ENCODE data around the gene ODAD2. TPM values are rescaled to one million over a fixed set of nuclear protein-coding genes. Genes with fewer than 3 reads are reported as not detected.
A peak's percentile ranks its signal among the peaks of the same experiment; 100 is the strongest.

ODAD2 gene
- 4.0 TPM for polyA plus RNA-seq (2013, experiment 1 of 2)
- polyA plus RNA-seq (2013, experiment 2 of 2), result 4.1 TPM

GRCh38 chr10:27998954-27999275, at the start of gene ODAD2:
TSS of gene ODAD2 (minus strand) at chr10:27999079. CDS start at chr10:27995142, 3,937 bp downstream.
- Histone ChIP-seq H3K27ac (ENCODE audit: low read depth, low read length) (no peak within 1 kb of the TSS), H3K36me3 (ENCODE audit: insufficient read depth, low read length) (no peaks in the 10 kb centered on the region), H3K4me1 (ENCODE audit: insufficient read depth, low read length) (peaks cover 22% of the 10 kb centered on the region), H3K9me3 (ENCODE audit: insufficient read depth, low read depth, low read length) (no peaks in the 10 kb centered on the region), H3K9ac (ENCODE audit: low read depth, low read length) (peak within 1 kb of the TSS; percentile 53), H3K4me3 (ENCODE audit: low read length) (peak within 1 kb of the TSS; percentile 70), H3K27me3 (ENCODE audit: insufficient read depth, low read length) (peaks cover 21% of the 10 kb centered on the region; the same call in 1 of the 2 replicates)
- WGBS, result 1% methylated on average over 30 of the region's 30 CpGs

GRCh38 chr10:28047061-28047460, 48.2 kb upstream of the ODAD2 start:
- no peaks in the 10 kb centered on the region for H3K9me3 ChIP-seq (ENCODE audit: insufficient read depth, low read depth, low read length)
- no peaks in the 10 kb centered on the region for H3K4me1 ChIP-seq (ENCODE audit: insufficient read depth, low read length)
- H3K36me3 ChIP-seq (ENCODE audit: insufficient read depth, low read length), result no peaks in the 10 kb centered on the region
- no peak overlapping the region for H3K9ac ChIP-seq (ENCODE audit: low read depth, low read length)
- H3K27me3 ChIP-seq (ENCODE audit: insufficient read depth, low read length), result no peaks in the 10 kb centered on the region
- no peak overlapping the region for H3K4me3 ChIP-seq (ENCODE audit: low read length)
- no peak overlapping the region for H3K27ac ChIP-seq (ENCODE audit: low read depth, low read length)
- WGBS, result 100% methylated on average over 2 of the region's 4 CpGs

GRCh38 chr10:28046579-28046978, 47.7 kb upstream of the ODAD2 start:
- no peaks in the 10 kb centered on the region for H3K4me1 ChIP-seq (ENCODE audit: insufficient read depth, low read length)
- 63% methylated on average over 3 of the region's 3 CpGs for WGBS
- no peak overlapping the region for H3K9ac ChIP-seq (ENCODE audit: low read depth, low read length)
- no peak overlapping the region for H3K4me3 ChIP-seq (ENCODE audit: low read length)
- no peaks in the 10 kb centered on the region for H3K36me3 ChIP-seq (ENCODE audit: insufficient read depth, low read length)
- H3K27ac ChIP-seq (ENCODE audit: low read depth, low read length), result no peak overlapping the region
- no peaks in the 10 kb centered on the region for H3K9me3 ChIP-seq (ENCODE audit: insufficient read depth, low read depth, low read length)
- H3K27me3 ChIP-seq (ENCODE audit: insufficient read depth, low read length), result no peaks in the 10 kb centered on the region

GRCh38 chr10:28043941-28044340, 45.1 kb upstream of the ODAD2 start:
- Histone ChIP-seq H3K9me3 (ENCODE audit: insufficient read depth, low read depth, low read length) (no peaks in the 10 kb centered on the region), H3K9ac (ENCODE audit: low read depth, low read length) (no peak overlapping the region), H3K36me3 (ENCODE audit: insufficient read depth, low read length) (no peaks in the 10 kb centered on the region), H3K4me1 (ENCODE audit: insufficient read depth, low read length) (no peaks in the 10 kb centered on the region), H3K4me3 (ENCODE audit: low read length) (no peak overlapping the region), H3K27me3 (ENCODE audit: insufficient read depth, low read length) (no peaks in the 10 kb centered on the region), H3K27ac (ENCODE audit: low read depth, low read length) (no peak overlapping the region)
- no CpG with 5 or more reads among the region's 1 CpG for WGBS

- no peaks in the 10 kb centered on the region for H3K36me3 ChIP-seq (ENCODE audit: insufficient read depth, low read length)
- no peaks in the 10 kb centered on the region for H3K9me3 ChIP-seq (ENCODE audit: insufficient read depth, low read depth, low read length)
- no peak overlapping the region for H3K27ac ChIP-seq (ENCODE audit: low read depth, low read length)
- H3K9ac ChIP-seq (ENCODE audit: low read depth, low read length), result no peak overlapping the region
- H3K4me3 ChIP-seq (ENCODE audit: low read length), result no peak overlapping the region
- no peaks in the 10 kb centered on the region for H3K27me3 ChIP-seq (ENCODE audit: insufficient read depth, low read length)
- H3K4me1 ChIP-seq (ENCODE audit: insufficient read depth, low read length), result no peaks in the 10 kb centered on the region
- WGBS, result 86% methylated on average over 3 of the region's 3 CpGs
Measured at GRCh38 chr10:28036587-28036986, 37.7 kb upstream of the ODAD2 start.

GRCh38 chr10:28020993-28021982, 22.4 kb upstream of the ODAD2 start:
- WGBS, result 97% methylated on average over 5 of the region's 5 CpGs
- Histone ChIP-seq H3K9ac (ENCODE audit: low read depth, low read length) (no peak overlapping the region), H3K36me3 (ENCODE audit: insufficient read depth, low read length) (no peaks in the 10 kb centered on the region), H3K27me3 (ENCODE audit: insufficient read depth, low read length) (no peaks in the 10 kb centered on the region), H3K4me1 (ENCODE audit: insufficient read depth, low read length) (no peaks in the 10 kb centered on the region), H3K4me3 (ENCODE audit: low read length) (no peak overlapping the region), H3K9me3 (ENCODE audit: insufficient read depth, low read depth, low read length) (no peaks in the 10 kb centered on the region), H3K27ac (ENCODE audit: low read depth, low read length) (no peak overlapping the region)

GRCh38 chr10:28020080-28020860, 21.4 kb upstream of the ODAD2 start:
- WGBS, result 93% methylated on average over 12 of the region's 12 CpGs
- H3K4me1 ChIP-seq (ENCODE audit: insufficient read depth, low read length), result no peaks in the 10 kb centered on the region
- no peak overlapping the region for H3K9ac ChIP-seq (ENCODE audit: low read depth, low read length)
- no peaks in the 10 kb centered on the region for H3K27me3 ChIP-seq (ENCODE audit: insufficient read depth, low read length)
- no peaks in the 10 kb centered on the region for H3K9me3 ChIP-seq (ENCODE audit: insufficient read depth, low read depth, low read length)
- H3K27ac ChIP-seq (ENCODE audit: low read depth, low read length), result no peak overlapping the region
- no peak overlapping the region for H3K4me3 ChIP-seq (ENCODE audit: low read length)
- H3K36me3 ChIP-seq (ENCODE audit: insufficient read depth, low read length), result no peaks in the 10 kb centered on the region

- Histone ChIP-seq H3K4me3 (ENCODE audit: low read length) (no peak overlapping the region), H3K9ac (ENCODE audit: low read depth, low read length) (no peak overlapping the region)
Measured at GRCh38 chr10:28014651-28015050, 15.8 kb upstream of the ODAD2 start.

GRCh38 chr10:28012990-28013515, 14.2 kb upstream of the ODAD2 start:
- H3K4me1 ChIP-seq (ENCODE audit: insufficient read depth, low read length), result peaks cover 8% of the 10 kb centered on the region; the same call in 1 of the 2 replicates
- H3K27me3 ChIP-seq (ENCODE audit: insufficient read depth, low read length), result no peaks in the 10 kb centered on the region
- no peak overlapping the region for H3K4me3 ChIP-seq (ENCODE audit: low read length)
- no peak overlapping the region for H3K9ac ChIP-seq (ENCODE audit: low read depth, low read length)
- no peaks in the 10 kb centered on the region for H3K9me3 ChIP-seq (ENCODE audit: insufficient read depth, low read depth, low read length)
- 78% methylated on average over 2 of the region's 2 CpGs for WGBS
- H3K27ac ChIP-seq (ENCODE audit: low read depth, low read length), result no peak overlapping the region
- H3K36me3 ChIP-seq (ENCODE audit: insufficient read depth, low read length), result no peaks in the 10 kb centered on the region

More at GRCh38 chr10:28014651-28015050, 15.8 kb upstream of the ODAD2 start:
- no peaks in the 10 kb centered on the region for H3K9me3 ChIP-seq (ENCODE audit: insufficient read depth, low read depth, low read length)
- H3K4me1 ChIP-seq (ENCODE audit: insufficient read depth, low read length), result peaks cover 8% of the 10 kb centered on the region; the same call in 1 of the 2 replicates
- no peak overlapping the region for H3K27ac ChIP-seq (ENCODE audit: low read depth, low read length)
- H3K36me3 ChIP-seq (ENCODE audit: insufficient read depth, low read length), result no peaks in the 10 kb centered on the region
- H3K27me3 ChIP-seq (ENCODE audit: insufficient read depth, low read length), result no peaks in the 10 kb centered on the region

GRCh38 chr10:28010821-28011220, 11.9 kb upstream of the ODAD2 start:
- Histone ChIP-seq H3K27me3 (ENCODE audit: insufficient read depth, low read length) (no peaks in the 10 kb centered on the region), H3K27ac (ENCODE audit: low read depth, low read length) (no peak overlapping the region), H3K9ac (ENCODE audit: low read depth, low read length) (no peak overlapping the region), H3K4me3 (ENCODE audit: low read length) (no peak overlapping the region), H3K4me1 (ENCODE audit: insufficient read depth, low read length) (peaks cover 8% of the 10 kb centered on the region; the same call in 1 of the 2 replicates), H3K9me3 (ENCODE audit: insufficient read depth, low read depth, low read length) (no peaks in the 10 kb centered on the region), H3K36me3 (ENCODE audit: insufficient read depth, low read length) (no peaks in the 10 kb centered on the region)
- WGBS, result 95% methylated on average over 1 of the region's 1 CpG

- peaks cover 8% of the 10 kb centered on the region; the same call in 1 of the 2 replicates for H3K4me1 ChIP-seq (ENCODE audit: insufficient read depth, low read length)
- no peaks in the 10 kb centered on the region for H3K27me3 ChIP-seq (ENCODE audit: insufficient read depth, low read length)
- H3K9ac ChIP-seq (ENCODE audit: low read depth, low read length), result no peak overlapping the region
- H3K4me3 ChIP-seq (ENCODE audit: low read length), result no peak overlapping the region
- no peaks in the 10 kb centered on the region for H3K36me3 ChIP-seq (ENCODE audit: insufficient read depth, low read length)
- WGBS, result 92% methylated on average over 1 of the region's 3 CpGs
- H3K27ac ChIP-seq (ENCODE audit: low read depth, low read length), result no peak overlapping the region
- H3K9me3 ChIP-seq (ENCODE audit: insufficient read depth, low read depth, low read length), result no peaks in the 10 kb centered on the region
Measured at GRCh38 chr10:28008054-28008453, 9.2 kb upstream of the ODAD2 start.
